HG02938 (cell line): ENCODE measurements around the gene HSPBP1.
A peak's percentile ranks its signal among the peaks of the same experiment; 100 is the strongest.
"Not testable (repeated sequence)": the region's sequence is repeated elsewhere in the genome, so short reads cannot be mapped to it uniquely, and the experiment has no call there.

ENCODE experiments used
- ATAC-seq: cut with Tn5 transposase; IDR thresholded peaks from one replicate; pipeline ENCODE4 v1.9.1; 2021; ENCODE audit warnings: mild to moderate bottlenecking, moderate library complexity; ENCODE audit not compliant: unreplicated experiment

HSPBP1 gene, protein sequence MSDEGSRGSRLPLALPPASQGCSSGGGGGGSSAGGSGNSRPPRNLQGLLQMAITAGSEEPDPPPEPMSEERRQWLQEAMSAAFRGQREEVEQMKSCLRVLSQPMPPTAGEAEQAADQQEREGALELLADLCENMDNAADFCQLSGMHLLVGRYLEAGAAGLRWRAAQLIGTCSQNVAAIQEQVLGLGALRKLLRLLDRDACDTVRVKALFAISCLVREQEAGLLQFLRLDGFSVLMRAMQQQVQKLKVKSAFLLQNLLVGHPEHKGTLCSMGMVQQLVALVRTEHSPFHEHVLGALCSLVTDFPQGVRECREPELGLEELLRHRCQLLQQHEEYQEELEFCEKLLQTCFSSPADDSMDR

DNA sequence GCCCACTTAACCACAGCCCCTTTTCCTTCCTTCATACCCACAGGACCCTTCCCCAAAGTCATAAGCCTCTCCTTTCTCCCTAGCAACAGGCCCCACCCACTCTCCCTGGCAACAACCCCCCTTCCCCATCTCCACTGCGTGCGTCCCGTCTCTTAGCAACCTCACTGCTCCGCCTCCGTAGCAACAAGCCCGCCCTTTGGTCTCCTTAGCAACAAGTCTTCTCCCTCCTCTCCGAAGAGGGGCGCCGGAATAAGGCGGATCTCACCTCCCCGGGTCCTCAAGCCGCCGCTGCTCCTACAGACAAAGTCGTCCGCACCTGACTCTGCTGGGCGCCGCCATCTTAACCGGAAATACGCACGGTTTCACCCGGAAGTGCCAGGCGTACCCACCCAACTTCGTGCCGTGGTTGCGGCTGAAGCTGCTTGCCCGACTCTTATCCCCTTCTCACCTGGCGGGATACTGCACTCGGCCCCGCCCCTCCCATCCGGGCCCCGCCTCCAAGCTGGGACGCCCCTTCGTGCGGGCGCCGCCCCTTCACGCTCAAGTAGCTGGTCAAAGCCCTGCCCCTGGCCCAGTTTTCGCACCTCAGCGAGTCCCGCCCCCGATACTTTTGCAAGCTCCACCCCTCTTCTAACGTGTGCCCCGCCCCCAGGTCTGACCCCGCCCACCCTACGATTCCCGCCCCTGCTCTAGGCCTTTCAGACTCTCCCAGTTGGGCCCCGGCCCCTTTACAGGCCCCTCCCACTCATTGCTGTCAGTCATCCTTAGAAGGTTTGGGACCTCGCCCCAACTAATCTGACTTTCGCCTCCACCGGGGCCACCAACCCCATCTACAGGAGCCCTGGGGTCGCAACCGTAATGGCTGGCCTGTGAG lies at the start of gene HSPBP1:
Gene HSPBP1, minus strand, starts transcription at position 341 of the 874 bp plus-strand sequence. CDS start 502 bp downstream, outside the sequence.
- peak; percentile 61 for ATAC-seq

GRCh38 chr19:55328774-55329318 lies 48.9 kb upstream of the HSPBP1 start:
- ATAC-seq = not testable (repeated sequence)

DNA sequence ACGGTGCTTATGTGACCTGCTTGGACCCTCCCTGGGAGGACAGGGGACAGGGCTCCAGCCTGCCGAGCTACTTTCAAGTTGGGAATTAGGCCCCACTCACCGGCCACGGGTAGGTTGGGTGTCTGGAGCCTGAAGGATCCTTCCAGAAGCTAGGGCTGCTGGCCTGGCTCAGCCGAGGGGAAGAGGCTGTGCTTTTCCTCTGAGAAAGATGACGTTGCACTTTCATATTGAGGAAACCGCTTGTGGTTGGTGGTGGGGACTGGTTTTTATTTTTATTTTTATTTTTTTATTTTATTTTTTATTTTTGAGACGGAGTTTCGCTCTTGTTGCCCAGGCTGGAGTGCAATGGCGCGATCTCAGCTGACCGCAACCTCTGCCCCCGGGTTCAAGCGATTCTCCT lies 45.3 kb upstream of the HSPBP1 start, which contains the start of gene TMEM150B:
Gene TMEM150B, minus strand, starts transcription at position 170 of the 400 bp plus-strand sequence. CDS start 4,305 bp downstream, outside the sequence.
- no peak for ATAC-seq

DNA sequence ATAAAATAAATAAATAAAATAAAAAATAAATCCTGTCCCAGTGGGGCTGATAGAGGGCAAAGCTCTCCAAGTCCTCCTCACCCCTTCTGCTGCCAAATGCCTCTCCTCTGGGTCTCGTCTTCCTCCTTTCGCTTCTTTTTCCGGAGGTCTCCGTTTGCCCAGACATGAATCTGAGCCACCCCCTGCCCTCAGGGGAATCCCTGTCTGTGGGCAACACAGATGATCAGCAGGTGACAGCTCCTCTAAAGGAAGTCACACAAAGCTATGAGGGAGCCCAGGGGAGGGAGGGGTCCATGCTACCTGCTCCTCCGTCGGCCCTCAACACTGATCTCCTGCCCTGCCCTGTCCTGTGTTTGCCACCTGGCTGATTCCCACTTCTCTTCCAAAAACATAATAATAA lies 44.8 kb upstream of the HSPBP1 start:
- no peak for ATAC-seq

GRCh38 chr19:55322204-55322885 lies 42.4 kb upstream of the HSPBP1 start:
- no peak for ATAC-seq

DNA sequence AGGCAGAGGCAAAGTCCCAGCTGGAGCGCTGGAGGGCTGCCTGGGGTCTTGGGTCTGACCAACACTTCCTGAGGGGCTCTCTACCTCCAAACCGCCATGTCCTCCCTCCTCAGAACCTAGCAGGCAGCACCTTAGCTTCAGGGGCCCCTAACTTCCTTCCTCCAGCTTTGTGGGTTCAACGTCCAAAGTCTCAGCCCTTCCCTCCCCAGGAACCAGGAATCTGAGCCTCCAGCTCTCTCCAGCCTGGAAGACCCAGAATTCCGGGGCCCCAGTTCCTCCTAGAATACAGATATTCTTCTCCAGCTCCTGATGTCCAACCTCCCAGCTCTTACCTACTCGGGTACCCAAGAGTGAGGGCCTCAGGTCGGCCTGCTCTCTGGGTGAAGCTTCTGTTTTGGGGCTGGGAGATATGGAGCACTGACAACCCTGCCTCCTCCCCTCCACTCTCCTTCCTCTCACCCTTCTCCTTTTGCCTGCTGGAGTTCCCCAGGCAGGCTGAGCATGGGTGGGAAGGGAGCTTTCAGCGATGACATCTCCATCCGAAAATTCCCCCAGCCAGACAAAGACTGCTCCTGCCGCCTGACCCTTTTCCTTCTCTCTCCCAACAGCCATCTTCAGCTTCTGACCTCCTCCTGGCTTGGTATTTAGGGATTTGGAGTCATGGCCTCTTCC lies 41.7 kb upstream of the HSPBP1 start:
- ATAC-seq = no peak

DNA sequence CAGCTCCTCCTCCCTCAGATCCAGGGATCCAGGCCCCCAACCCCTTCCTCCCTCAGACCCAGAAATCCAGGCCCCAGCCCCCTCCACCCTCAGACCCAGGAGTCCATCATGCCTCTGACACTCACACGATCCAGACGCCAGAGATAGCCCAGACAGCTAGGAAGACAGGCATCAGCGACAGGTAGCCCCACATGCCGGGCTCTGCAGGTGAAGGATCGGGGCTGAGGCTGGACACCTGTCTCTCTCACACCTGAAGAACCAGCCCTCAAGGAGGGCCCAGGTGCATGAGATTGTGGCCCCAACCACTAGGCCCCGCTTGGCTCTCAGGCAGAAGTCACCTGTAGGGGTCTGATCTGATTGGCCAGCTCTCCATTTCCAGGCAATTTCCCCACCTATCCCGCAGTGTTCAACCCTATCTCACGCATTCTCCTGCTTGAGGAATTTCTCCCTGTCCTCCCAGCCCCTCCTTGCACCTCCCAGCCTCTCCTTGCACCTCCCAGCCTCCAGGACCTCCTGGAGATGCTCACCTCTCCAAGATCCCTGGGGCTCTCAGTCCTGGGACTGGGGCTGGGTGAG lies 41.0 kb upstream of the HSPBP1 start:
- ATAC-seq = no peak

DNA sequence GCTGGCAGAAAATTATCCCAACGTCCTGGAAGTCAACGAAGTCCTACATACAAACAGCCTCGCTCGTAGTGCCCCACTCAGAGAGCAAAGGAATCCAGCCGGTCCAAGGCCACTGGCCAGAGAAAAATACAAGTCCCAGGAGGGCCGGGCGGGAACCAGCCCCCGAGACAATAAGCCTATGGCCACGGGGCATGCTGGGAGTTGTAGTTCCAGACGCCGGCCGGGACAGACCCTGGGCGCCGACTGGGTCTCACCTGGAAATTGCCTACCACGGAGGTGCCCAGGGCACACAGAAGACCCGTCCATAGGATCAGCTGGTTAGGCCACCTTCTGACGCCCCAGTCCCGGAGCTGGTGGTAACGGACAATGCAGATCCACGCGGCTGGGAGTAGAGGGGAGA lies 39.9 kb upstream of the HSPBP1 start:
- no peak for ATAC-seq

DNA sequence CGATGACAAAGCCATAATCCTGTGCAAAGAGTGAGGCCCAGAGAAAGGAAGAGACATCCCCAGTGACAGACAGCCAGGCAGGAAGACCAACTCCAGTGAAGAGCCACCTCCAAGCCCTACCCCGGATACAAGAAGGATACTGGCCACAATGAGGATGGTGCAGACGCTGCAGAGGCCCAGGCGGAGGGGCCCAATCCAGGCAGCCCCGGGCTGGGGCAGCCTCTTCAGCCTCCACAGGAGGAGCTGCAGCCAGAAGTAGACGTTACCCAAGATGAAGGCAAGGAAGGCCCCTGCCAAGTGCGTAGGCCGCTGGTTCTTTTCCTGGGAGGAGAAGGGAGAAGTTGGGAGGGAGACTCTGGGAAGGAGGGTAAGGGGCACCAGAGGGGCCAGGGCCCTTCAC lies 36.7 kb upstream of the HSPBP1 start:
- no peak for ATAC-seq

GRCh38 chr19:55315956-55316525 lies 36.1 kb upstream of the HSPBP1 start:
- no peak for ATAC-seq

DNA sequence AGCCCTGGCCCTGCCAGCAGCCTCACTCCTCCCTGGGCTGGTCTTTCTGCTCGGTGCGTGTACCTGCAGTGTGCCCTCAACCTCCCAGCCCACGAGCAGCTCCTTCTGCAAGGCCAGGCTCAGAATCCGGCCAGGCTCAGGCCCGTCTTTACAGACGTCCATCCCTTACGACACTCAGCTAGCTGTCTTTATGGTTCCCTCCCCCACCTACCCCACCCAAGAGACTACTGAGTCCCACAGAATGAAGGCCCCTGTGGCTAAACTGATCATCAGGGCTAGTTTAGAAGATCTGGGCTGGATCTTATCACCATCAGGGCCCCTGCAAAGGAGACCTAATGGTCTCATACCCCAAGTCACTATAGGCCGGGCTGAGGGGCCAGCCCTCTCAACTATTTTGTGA lies 34.5 kb upstream of the HSPBP1 start:
- no peak for ATAC-seq

DNA sequence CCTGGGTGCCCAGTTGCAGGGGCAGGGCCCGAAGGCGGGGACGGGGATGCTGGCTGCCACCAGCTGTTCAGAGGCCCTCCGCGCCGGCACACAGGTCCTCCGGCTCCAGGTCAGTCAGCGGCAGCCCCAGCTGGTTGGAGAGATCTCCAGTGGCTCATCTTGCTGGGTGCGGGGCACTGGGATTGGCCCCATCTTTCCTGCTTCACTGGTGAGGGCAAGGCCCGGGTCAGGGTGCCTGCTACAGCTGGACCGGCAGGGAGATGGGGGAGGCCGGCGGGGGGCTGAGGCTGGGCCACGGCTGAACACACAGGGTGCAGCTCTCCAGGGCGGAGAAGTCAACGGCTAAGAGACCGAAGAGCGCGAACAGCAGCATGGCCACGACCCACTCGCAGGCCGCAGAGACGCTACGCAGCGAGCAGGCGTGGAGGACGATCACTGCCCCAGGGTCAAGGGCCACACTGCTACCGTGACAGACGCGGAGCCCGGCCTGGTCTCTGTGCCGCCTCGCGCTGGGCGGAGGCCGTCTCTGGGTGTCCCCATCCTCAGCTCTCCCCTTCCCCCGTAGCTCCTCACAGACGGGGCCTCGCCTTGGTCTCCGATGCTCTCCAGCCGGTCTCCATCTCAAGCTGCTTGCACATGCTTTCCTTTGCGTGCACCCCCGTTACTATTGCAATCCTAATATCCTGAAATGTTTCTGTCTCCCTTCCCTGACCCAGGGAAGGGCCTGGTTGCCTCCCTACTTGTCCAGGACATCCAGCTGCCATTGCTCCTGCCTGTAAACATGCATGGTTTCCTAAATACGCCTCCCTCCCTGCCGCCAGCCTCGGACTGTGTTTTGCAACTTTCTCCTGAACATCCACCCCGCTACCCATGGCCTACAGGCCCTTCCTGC lies 33.0 kb upstream of the HSPBP1 start:
- no peak for ATAC-seq

- ATAC-seq = no peak
These were observed 31.9 kb upstream of the HSPBP1 start for GRCh38 chr19:55311797-55312196.

GRCh38 chr19:55311397-55311796 lies 31.5 kb upstream of the HSPBP1 start:
- ATAC-seq = no peak

DNA sequence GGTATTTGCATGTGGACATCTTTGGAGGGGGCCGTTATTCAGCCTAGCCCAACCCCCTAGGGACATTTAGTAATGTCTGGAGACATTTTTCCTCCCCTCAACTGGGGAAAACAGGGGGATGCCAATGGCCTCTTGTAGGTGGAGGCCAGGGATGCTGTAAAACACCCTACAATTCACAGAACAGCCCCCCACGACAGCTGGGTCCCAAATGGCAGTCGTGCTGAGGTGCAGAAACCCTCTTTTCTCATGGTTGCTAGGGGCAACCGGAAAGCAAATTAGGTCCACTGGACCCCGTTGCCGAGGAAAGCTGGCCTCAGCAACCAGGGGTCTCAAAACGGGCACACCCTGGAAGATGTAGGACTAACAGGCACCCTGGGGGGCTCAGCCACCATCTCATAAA lies 30.6 kb upstream of the HSPBP1 start:
- no peak for ATAC-seq

DNA sequence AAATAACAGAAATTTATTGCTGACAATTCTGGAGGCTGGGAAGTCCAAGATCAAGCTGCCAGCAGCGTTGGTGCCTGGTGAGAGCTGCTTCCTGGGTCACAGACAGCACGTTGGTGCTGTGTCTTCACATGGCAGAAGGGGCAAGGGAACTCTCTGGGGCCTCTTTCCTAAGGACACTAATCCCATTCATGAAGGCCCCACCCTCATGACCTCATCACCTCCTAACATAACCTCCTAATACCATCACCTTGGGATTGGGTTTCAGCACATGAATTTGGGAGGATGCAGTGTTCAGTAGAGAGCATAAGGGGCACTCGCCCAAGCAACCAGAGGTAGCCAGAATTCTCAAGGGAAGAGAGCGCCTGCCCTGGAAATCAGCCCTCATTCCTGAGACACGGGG lies 29.5 kb upstream of the HSPBP1 start:
- no peak for ATAC-seq

- no peak for ATAC-seq
These were observed 28.4 kb upstream of the HSPBP1 start for GRCh38 chr19:55308281-55308680.

DNA sequence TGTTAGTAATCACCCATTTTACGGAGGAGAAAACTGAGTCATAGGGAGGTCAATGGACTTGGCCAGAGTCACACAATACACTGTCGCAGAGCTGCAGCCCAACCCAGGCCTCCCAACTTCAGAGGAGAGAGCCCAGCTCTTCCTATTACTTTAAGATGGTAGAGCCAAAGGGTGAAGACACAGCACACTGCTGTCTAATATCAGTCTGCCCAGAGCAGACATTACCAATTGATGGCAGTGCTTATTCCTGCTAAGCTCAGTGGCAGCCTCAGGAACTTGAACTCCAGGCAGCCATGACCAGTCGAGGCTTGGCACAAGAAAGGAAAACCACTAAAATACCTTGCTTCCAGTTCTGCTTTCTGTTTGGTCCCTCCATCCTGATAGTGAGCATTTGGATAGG lies 26.8 kb upstream of the HSPBP1 start:
- ATAC-seq = no peak
